Mammary epithelial cell (primary cell): ENCODE results near the gene HOXB1.

Experiments
- CTCF ChIP-seq, 2 donors: IDR thresholded peaks in 1 of 2; conservative IDR thresholded peaks in 1 of 2; 2 replicates each; pipeline ENCODE4 v1.5.1; 2011 to 2012; ENCODE audit warnings: inconsistent platforms in 2 of 2, low read length in 2 of 2, mild to moderate bottlenecking in 2 of 2, control low read depth in 1 of 2, low read depth in 1 of 2; ENCODE audit not compliant: insufficient read depth in 1 of 2; ENCODE audit errors: extremely low read depth in 1 of 2
- EZH2 ChIP-seq: IDR thresholded peaks from 2 replicates; pipeline ENCODE4 v1.6.1; 2012; ENCODE audit warnings: low read length, inconsistent platforms, borderline replicate concordance

GRCh38 chr17:48526608-48527546 is 3.9 kb downstream of the HOXB1 start:
- no peak for TF ChIP-seq CTCF (conservative IDR thresholded peaks at IDR 0.05 in 1 of 2, IDR thresholded peaks at IDR 0.05 in 1 of 2; ENCODE audit: extremely low read depth in 1 of 2, insufficient read depth in 1 of 2, low read depth in 1 of 2, low read length in 2 of 2)
- TF ChIP-seq EZH2, result no peak
